WERI-Rb-1 (cell line): Measurements from ENCODE around the gene LRRTM4.

ENCODE experiments used
- DNase-seq: peaks from one replicate; pipeline ENCODE4 v3.0.0-alpha.2; 2020
- H3K27ac ChIP-seq: fragments of 250-450 bp; sonication (Bioruptor Pico); 2 replicates; pipeline ENCODE4 v1.5.1; 2020; ENCODE audit warnings: mild to moderate bottlenecking, moderate library complexity
- H3K27me3 ChIP-seq: fragments of 250-450 bp; sonication (Bioruptor Pico); 2 replicates; pipeline ENCODE4 v1.5.1; 2021; ENCODE audit warnings: mild to moderate bottlenecking, low read depth, moderate library complexity; ENCODE audit not compliant: insufficient read depth, severe bottlenecking
- H3K36me3 ChIP-seq: fragments of 250-450 bp; sonication (Bioruptor Pico); 2 replicates; pipeline ENCODE4 v1.5.1; 2020; ENCODE audit warnings: mild to moderate bottlenecking, moderate library complexity
- H3K4me3 ChIP-seq: 2 replicates; pipeline ENCODE4 v1.5.1; 2011; ENCODE audit warnings: low read depth, mild to moderate bottlenecking, control low read depth, low read length
- H3K9me3 ChIP-seq: fragments of 250-450 bp; sonication (Bioruptor Pico); 2 replicates; pipeline ENCODE4 v1.5.1; 2021; ENCODE audit warnings: mild to moderate bottlenecking, moderate library complexity; ENCODE audit not compliant: severe bottlenecking
- CTCF ChIP-seq: IDR thresholded peaks from 2 replicates; pipeline ENCODE4 v1.5.1; 2011; ENCODE audit warnings: low read depth, mild to moderate bottlenecking, control low read depth, inconsistent platforms, low read length

LRRTM4 gene

DNA sequence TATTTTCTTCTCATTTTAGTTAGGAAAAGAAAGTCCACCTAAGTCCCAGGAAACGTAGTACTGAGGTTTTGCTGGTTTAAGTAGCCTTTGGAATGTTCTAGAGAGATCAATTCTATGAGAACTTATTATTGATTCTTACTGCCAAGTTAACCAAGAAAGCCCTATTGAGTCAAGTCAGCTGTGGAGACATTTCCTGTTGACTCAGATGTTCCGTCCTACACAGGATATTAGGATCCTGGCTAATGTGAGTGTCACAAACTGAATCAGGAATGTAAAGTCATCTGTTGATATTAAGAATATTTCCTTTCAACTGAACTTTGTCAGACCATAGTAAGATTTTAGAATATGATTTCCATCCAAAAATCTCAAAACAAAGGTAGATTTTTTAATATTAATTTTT lies 654.3 kb downstream of the LRRTM4 start:
- Histone ChIP-seq H3K27me3 (no peaks in the 10 kb centered on the region), H3K36me3 (no peaks in the 10 kb centered on the region), H3K4me3 (no peak overlapping the region), H3K9me3 (no peaks in the 10 kb centered on the region), H3K27ac (no peak overlapping the region)
- DNase-seq: no peak
- no peak for TF ChIP-seq CTCF

GRCh38 chr2:76866464-76866863 lies 655.7 kb downstream of the LRRTM4 start:
- H3K27ac ChIP-seq: no peak overlapping the region
- no peak overlapping the region for H3K4me3 ChIP-seq
- no peaks in the 10 kb centered on the region for H3K9me3 ChIP-seq
- no peaks in the 10 kb centered on the region for H3K36me3 ChIP-seq
- DNase-seq: no peak
- no peak for TF ChIP-seq CTCF
- no peaks in the 10 kb centered on the region for H3K27me3 ChIP-seq

- no peaks in the 10 kb centered on the region for H3K9me3 ChIP-seq
- H3K27ac ChIP-seq: no peak overlapping the region
- DNase-seq: no peak
- no peak for TF ChIP-seq CTCF
- H3K36me3 ChIP-seq: no peaks in the 10 kb centered on the region
- H3K27me3 ChIP-seq: no peaks in the 10 kb centered on the region
- no peak overlapping the region for H3K4me3 ChIP-seq
Measured at GRCh38 chr2:76862901-76863300, 659.3 kb downstream of the LRRTM4 start.

DNA sequence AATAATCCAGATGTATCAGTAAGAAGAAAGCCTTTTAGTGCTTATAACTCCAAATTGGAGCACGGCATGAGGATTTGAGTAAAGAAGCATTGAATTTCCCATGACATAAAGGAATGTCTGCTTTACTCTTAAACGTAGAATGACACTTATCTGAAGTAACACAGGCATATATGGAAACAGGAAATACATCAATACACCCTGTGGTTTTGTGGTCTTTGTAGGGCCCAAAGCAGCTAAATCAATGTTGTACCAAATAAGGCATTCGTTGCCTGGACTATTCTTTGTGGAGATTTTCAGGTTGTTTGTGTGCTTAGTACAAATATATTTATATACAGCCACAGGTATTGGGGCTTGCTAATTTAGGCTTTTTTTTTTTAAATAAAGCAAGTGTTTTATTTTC lies 660.5 kb downstream of the LRRTM4 start:
- H3K4me3 ChIP-seq: no peak overlapping the region
- H3K27me3 ChIP-seq: no peaks in the 10 kb centered on the region
- H3K36me3 ChIP-seq: no peaks in the 10 kb centered on the region
- no peak for DNase-seq
- no peaks in the 10 kb centered on the region for H3K9me3 ChIP-seq
- H3K27ac ChIP-seq: no peak overlapping the region
- TF ChIP-seq CTCF: no peak

- Histone ChIP-seq H3K27ac (no peak overlapping the region), H3K36me3 (no peaks in the 10 kb centered on the region), H3K4me3 (no peak overlapping the region), H3K9me3 (no peaks in the 10 kb centered on the region), H3K27me3 (no peaks in the 10 kb centered on the region)
- no peak for DNase-seq
- TF ChIP-seq CTCF: no peak
Measured at GRCh38 chr2:76851000-76851399, 671.2 kb downstream of the LRRTM4 start.

GRCh38 chr2:76849086-76849485 lies 673.1 kb downstream of the LRRTM4 start:
- no peaks in the 10 kb centered on the region for H3K9me3 ChIP-seq
- no peak for TF ChIP-seq CTCF
- DNase-seq: no peak

More at GRCh38 chr2:76849086-76849485, 673.1 kb downstream of the LRRTM4 start:
- Histone ChIP-seq H3K27ac (no peak overlapping the region), H3K4me3 (no peak overlapping the region), H3K36me3 (no peaks in the 10 kb centered on the region), H3K27me3 (no peaks in the 10 kb centered on the region)
